GM10248 (cell line): ENCODE data around the gene RNASE1.

ENCODE experiments used
- CTCF ChIA-PET: fragments of 300-600 bp; sonication (Branson Sonifier 250); formaldehyde crosslinking; extraction: SDS; loops from one replicate; lab custom pipeline; 2021; ENCODE audit warnings: antibody characterized with exemption; lab: Yijun Ruan, JAX
- POLR2A ChIA-PET: fragments of 350-650 bp; sonication (Branson Sonifier 250); formaldehyde crosslinking; extraction: SDS; loops from one replicate; lab custom pipeline; 2020; ENCODE audit warnings: antibody characterized with exemption; lab: Yijun Ruan, JAX
- DNase-seq: peaks from one replicate; pipeline ENCODE4 v3.0.0; 2012; ENCODE audit errors: extremely low spot score
- TF ChIP-seq, protein P1 (sequence below): IDR thresholded peaks from 2 replicates; pipeline ENCODE4 v1.5.1; 2012; ENCODE audit warnings: mild to moderate bottlenecking, low read depth; ENCODE audit errors: extremely low read depth, missing control alignments, control extremely low read depth

The RNASE1 gene

DNA sequence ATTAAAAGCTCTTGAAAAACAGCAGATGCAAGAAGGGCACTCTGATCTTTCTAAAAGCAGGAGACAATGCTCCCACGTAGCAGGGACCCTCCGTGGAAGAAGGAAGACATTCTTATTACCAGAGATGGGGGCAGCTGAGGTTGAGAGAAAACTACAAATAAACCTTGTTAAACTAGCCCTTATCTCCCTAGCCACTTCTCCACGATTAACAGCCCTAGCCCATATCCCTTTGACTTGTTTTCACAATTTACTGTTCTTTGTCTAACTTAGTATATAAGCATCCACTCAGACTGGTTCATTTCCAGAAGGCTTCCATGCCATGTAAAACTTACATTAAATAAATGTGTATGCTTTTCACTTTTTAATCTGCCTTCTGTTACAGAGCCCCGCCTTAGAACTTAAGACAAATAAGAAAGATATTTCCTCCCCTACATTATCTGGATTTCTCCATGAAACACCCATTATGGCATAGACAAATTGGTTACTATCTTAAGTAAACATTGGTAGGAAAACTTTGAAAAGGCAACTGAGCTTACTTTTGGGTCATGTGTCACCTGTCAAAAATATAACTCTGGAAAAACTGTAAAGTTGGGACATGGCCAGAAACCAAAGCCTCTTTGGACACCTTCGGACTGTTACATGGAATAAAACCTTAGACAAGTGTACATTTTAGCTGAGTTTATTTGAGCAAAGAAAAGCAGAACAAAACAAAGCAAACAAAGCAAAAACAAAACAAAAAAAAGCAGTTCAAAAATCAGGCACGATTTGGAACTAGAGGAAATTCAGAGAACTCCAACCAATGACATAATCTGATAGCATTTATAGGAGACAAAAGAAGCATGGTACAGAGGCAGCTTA lies 4.9 kb upstream of the RNASE1 start:
- no peak for DNase-seq
- ChIA-PET CTCF (interaction anchor here (0.6 to 1.3 kb wide), 3 partner anchors 43 to 110 kb away, joined by 3 to 4 read pairs (median 3); no protein-coding TSS in a partner anchor), POLR2A (no interaction called here)
- TF ChIP-seq, protein P1, sequence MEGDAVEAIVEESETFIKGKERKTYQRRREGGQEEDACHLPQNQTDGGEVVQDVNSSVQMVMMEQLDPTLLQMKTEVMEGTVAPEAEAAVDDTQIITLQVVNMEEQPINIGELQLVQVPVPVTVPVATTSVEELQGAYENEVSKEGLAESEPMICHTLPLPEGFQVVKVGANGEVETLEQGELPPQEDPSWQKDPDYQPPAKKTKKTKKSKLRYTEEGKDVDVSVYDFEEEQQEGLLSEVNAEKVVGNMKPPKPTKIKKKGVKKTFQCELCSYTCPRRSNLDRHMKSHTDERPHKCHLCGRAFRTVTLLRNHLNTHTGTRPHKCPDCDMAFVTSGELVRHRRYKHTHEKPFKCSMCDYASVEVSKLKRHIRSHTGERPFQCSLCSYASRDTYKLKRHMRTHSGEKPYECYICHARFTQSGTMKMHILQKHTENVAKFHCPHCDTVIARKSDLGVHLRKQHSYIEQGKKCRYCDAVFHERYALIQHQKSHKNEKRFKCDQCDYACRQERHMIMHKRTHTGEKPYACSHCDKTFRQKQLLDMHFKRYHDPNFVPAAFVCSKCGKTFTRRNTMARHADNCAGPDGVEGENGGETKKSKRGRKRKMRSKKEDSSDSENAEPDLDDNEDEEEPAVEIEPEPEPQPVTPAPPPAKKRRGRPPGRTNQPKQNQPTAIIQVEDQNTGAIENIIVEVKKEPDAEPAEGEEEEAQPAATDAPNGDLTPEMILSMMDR, result no peak

DNA sequence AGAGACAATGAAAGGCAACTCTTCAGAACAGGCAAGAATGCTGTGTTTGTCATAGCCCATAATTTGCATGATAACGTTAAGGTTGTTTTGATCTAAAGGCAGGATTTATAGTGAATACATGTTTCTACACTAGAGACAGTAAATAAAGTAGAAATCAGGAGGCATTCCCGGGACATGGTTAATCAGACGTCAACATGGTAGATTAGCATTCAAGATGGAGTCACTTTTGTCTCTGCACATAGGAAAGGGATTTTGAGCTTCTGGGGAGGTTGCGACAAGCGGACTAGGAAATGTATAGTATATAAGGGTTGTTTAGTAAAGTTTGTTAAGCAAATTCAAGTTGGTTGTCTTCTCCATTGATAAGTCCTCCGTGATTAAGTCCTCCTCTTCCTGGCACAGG lies 2.8 kb upstream of the RNASE1 start:
- ChIA-PET POLR2A (no interaction called here), CTCF (no interaction called here)
- DNase-seq, result no peak
- TF ChIP-seq, protein P1, result no peak

DNA sequence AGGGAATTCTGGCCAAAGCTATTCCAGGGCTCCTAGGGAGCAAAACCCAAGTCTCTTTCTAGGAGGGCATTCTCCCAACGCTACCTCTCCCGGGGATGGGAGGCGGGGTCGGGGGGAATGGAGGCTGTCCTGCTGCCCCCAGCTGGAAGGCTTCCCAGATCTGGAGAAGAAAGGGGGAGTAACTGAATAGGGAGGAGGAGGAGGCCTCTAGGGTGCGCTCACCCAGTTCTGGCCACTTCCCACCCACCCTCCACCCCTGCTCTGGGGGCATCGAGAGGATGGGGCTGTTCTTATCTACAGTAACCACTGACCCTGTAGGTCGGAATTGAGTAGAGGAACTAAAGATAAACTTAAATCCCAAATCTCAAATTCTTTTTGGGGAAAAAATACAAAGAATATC lies 579 bp upstream of the RNASE1 start:
- no peak for DNase-seq
- POLR2A ChIA-PET, result no interaction called here
- CTCF ChIA-PET, result no interaction called here
- TF ChIP-seq, protein P1, result no peak

DNA sequence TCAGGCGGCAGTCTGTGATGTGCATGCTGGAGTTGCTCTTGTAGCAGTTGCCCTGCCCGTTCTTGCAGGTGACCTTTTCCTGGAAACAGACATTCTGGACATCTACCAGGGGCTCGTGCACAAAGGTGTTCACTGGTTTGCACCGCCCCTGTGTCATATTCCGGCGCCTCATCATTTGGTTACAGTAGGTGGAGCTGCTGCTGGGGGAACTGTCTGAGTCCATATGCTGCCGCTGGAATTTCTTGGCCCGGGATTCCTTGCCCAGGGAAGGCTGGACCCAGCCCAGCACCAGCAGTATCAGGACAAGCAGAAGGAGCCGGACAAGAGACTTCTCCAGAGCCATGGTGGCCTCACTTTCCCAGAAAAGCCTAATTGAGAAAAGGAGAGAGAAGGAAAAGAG lies 918 bp downstream of the RNASE1 start:
- CTCF ChIA-PET, result no interaction called here
- TF ChIP-seq, protein P1, result no peak
- no peak for DNase-seq
- POLR2A ChIA-PET, result no interaction called here

DNA sequence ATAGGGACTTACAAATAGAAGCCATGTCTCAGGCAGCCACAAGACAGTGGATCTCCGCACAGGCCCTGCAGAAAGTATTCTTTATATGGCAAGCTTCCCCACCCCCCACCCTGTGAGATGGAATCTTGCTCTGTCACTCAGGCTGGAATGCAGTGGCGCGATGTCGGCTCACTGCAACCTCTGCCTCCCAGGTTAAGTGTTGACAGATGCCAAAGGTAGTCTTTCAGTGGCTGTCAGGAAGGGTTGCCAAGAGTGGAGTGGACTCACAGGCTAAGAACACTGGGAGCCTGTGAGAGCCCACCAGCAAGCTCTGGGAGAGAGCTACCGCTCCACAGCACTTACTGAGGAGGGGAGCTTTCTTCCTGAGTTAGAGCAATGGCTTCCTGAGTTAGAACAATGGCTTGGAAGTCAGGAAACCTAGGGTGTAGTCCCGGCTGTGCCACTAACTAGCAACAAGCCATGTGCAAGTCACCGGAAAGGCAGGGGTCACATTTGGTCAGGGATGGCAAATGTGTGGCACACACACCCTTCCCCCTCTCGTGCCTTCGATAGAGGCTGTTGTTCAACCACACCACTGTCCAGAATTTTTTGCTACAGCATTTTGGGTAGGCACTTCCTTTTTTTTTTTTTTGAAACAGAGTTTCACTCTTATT lies 2.6 kb downstream of the RNASE1 start:
- DNase-seq, result no peak
- CTCF ChIA-PET, result interaction anchor here (1.3 kb wide), 1 partner anchor 58 kb away, joined by 3 read pairs; no protein-coding TSS in a partner anchor
- POLR2A ChIA-PET, result no interaction called here
- TF ChIP-seq, protein P1, result no peak

DNA sequence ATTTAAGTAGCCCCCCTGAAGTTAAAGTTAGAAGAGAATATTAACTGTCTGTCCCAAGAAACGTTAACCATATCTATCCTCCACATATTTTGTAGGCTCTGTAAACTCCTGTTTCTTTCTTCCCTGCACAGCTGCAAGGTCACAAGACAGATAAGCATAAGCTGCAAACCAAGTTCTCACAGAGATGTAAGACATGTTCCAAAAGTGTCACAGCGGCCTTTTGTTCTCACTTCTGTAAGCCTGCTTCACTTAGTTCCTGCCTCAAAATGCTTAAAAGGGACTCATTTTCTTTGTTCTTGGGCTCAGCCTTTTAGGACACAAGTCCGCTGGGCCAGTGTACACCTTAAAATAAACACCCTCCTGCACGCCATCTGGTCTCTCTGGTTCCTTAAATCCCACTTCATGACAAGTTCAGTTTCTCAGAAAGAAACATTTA lies 3.2 kb downstream of the RNASE1 start:
- TF ChIP-seq, protein P1, result no peak
- ChIA-PET CTCF (interaction anchor here (1.2 to 1.3 kb wide), 2 partner anchors 11 to 58 kb away, joined by 3 to 4 read pairs; no protein-coding TSS in a partner anchor), POLR2A (no interaction called here)
- no peak for DNase-seq
